Endothelial cell (in vitro differentiated cells): Measurements from ENCODE around the gene ICAM1. TPM values are rescaled to one million over a fixed set of nuclear protein-coding genes. Genes with fewer than 3 reads are reported as not detected.

ENCODE experiments used
- DNase-seq: peaks from one replicate; pipeline ENCODE4 v3.0.0; 2021; ENCODE audit warnings: low spot score
- H3K27ac Mint-ChIP-seq: one replicate; pipeline ENCODE4 v1.8.0; 2021; ENCODE audit warnings: mixed read lengths, inconsistent platforms; ENCODE audit not compliant: unreplicated experiment
- H3K27me3 Mint-ChIP-seq: one replicate; pipeline ENCODE4 v1.8.0; 2021; ENCODE audit warnings: mild to moderate bottlenecking, moderate library complexity, mixed read lengths, inconsistent platforms; ENCODE audit not compliant: unreplicated experiment
- H3K36me3 Mint-ChIP-seq: one replicate; pipeline ENCODE4 v1.8.0; 2021; ENCODE audit warnings: mild to moderate bottlenecking, low read depth, mixed read lengths, inconsistent platforms; ENCODE audit not compliant: unreplicated experiment
- H3K4me1 Mint-ChIP-seq: one replicate; pipeline ENCODE4 v1.8.0; 2021; ENCODE audit warnings: mild to moderate bottlenecking, mixed read lengths, inconsistent platforms; ENCODE audit not compliant: unreplicated experiment
- H3K4me3 Mint-ChIP-seq: one replicate; pipeline ENCODE4 v1.8.0; 2021; ENCODE audit warnings: mild to moderate bottlenecking, mixed read lengths, inconsistent platforms; ENCODE audit not compliant: unreplicated experiment
- H3K9me3 Mint-ChIP-seq: one replicate; pipeline ENCODE4 v1.8.0; 2021; ENCODE audit warnings: mixed read lengths, inconsistent platforms; ENCODE audit not compliant: unreplicated experiment
- microRNA-seq: library from miRNA; unstranded; fragments of <30 nt; microRNA quantifications from one replicate; pipeline ENCODE4, GENCODE V29; 2020; ENCODE audit not compliant: unreplicated experiment
- total RNA-seq: library from RNA; stranded (reverse); fragmentation: NEBNext Ultra II Directional; extraction: Animal tissue kit (Norgen Biotek cat#: 25700); gene quantifications from one replicate; pipeline ENCODE4 v1.2.1, GENCODE V29; 2021; ENCODE audit not compliant: unreplicated experiment
- TF ChIP-seq, protein P1 (sequence below): fragments of 200-600 bp; sonication (generic); IDR thresholded peaks from one replicate; pipeline ENCODE4 v1.5.0; 2021; ENCODE audit warnings: antibody characterized with exemption; ENCODE audit not compliant: unreplicated experiment

ICAM1 gene
- total RNA-seq, 1 donor from 2014 or later: 7.2 TPM

GRCh38 chr19:10334588-10335351 lies 63.9 kb downstream of the ICAM1 start:
- peak; percentile 97 for DNase-seq
- Mint-ChIP-seq H3K36me3 (peaks cover 18% of the 10 kb centered on the region), H3K9me3 (no peaks in the 10 kb centered on the region), H3K4me1 (peaks cover 13% of the 10 kb centered on the region), H3K4me3 (peak overlapping the region; percentile 96), H3K27ac (peak overlapping the region; percentile 74), H3K27me3 (peaks cover 17% of the 10 kb centered on the region)
- TF ChIP-seq, protein P1, sequence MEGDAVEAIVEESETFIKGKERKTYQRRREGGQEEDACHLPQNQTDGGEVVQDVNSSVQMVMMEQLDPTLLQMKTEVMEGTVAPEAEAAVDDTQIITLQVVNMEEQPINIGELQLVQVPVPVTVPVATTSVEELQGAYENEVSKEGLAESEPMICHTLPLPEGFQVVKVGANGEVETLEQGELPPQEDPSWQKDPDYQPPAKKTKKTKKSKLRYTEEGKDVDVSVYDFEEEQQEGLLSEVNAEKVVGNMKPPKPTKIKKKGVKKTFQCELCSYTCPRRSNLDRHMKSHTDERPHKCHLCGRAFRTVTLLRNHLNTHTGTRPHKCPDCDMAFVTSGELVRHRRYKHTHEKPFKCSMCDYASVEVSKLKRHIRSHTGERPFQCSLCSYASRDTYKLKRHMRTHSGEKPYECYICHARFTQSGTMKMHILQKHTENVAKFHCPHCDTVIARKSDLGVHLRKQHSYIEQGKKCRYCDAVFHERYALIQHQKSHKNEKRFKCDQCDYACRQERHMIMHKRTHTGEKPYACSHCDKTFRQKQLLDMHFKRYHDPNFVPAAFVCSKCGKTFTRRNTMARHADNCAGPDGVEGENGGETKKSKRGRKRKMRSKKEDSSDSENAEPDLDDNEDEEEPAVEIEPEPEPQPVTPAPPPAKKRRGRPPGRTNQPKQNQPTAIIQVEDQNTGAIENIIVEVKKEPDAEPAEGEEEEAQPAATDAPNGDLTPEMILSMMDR: no peak

GRCh38 chr19:10335352-10335985 lies 64.5 kb downstream of the ICAM1 start:
- Mint-ChIP-seq H3K4me3 (no peak overlapping the region), H3K36me3 (peaks cover 14% of the 10 kb centered on the region), H3K27ac (no peak overlapping the region), H3K27me3 (peaks cover 17% of the 10 kb centered on the region), H3K9me3 (no peaks in the 10 kb centered on the region), H3K4me1 (peaks cover 13% of the 10 kb centered on the region)
- TF ChIP-seq, protein P1: no peak
- peak; percentile 18 for DNase-seq

Small RNAs within 50 kb of the gene (microRNA-seq; reads per million reads assigned to microRNA genes)
- gene MIR4322: not detected

Other genes with a start within 250 kb of the ICAM1 start
- gene SHFL, start 184.8 kb upstream of the ICAM1 start, total RNA-seq: 9.2 TPM
- gene ANGPTL6, start 168.4 kb upstream of the ICAM1 start, total RNA-seq: 0.36 TPM
- 39.6 TPM for gene PPAN, start 164.8 kb upstream of the ICAM1 start, total RNA-seq
- 16.3 TPM for gene P2RY11, start 159.4 kb upstream of the ICAM1 start, total RNA-seq
- 286 TPM for gene EIF3G, start 151.2 kb upstream of the ICAM1 start, total RNA-seq
- 119 TPM for gene DNMT1, start 76.2 kb upstream of the ICAM1 start, total RNA-seq
- 9.3 TPM for gene S1PR2, start 39.8 kb upstream of the ICAM1 start, total RNA-seq
- 51.3 TPM for gene MRPL4, start 18.9 kb upstream of the ICAM1 start, total RNA-seq
- 0.36 TPM for gene ICAM4, start 15.8 kb downstream of the ICAM1 start, total RNA-seq
- gene ICAM5, start 18.8 kb downstream of the ICAM1 start, total RNA-seq: not detected
- 8.2 TPM for gene ZGLP1, start 38.7 kb downstream of the ICAM1 start, total RNA-seq
- 18.9 TPM for gene FDX2, start 44.9 kb downstream of the ICAM1 start, total RNA-seq
- gene RAVER1, start 62.4 kb downstream of the ICAM1 start, total RNA-seq: 46.1 TPM
- gene ICAM3, start 68.5 kb downstream of the ICAM1 start, total RNA-seq: 24.9 TPM
- 143 TPM for gene TYK2, start 109.5 kb downstream of the ICAM1 start, total RNA-seq
- 386 TPM for gene CDC37, start 132.4 kb downstream of the ICAM1 start, total RNA-seq
- gene PDE4A, start 149.4 kb downstream of the ICAM1 start, total RNA-seq: 0.46 TPM
- gene KEAP1, start 232.2 kb downstream of the ICAM1 start, total RNA-seq: 56.4 TPM
- gene S1PR5, start 246.3 kb downstream of the ICAM1 start, total RNA-seq: not detected